ENCODE measurements around the gene JAK2. TPM values are rescaled to one million over a fixed set of nuclear protein-coding genes. Genes with fewer than 3 reads are reported as not detected.

JAK2 gene
- polyA plus RNA-seq, 1 donor (not counting 4 experiments of a cell fraction or from before 2014, with no cell fraction given) = 5.4 TPM

DNA sequence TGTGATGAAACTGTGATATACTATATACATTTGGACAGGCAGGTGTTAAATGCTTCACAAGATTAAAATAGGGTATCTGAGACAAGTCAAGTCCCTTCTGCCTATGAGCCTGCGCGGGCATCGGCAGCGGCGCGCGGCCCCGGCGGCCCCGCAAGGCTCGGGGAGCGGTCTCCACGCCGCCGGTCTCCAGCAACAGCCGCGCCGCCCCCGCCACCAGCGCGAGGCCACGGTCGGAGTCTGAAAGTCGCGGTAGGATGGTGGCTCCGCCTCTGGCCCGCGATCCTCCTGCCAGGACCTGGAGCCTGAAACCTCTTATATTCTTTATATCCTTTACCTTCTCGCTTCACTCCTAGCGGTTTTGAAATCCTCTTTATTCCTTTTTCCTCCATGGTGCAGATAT lies 100.9 kb downstream of the JAK2 start:
- dilution Hi-C loops (cut with MboI; ENCODE audit: extremely low pct_ligation_motif_present, low sequenced_read_pairs) = no loop called here
- no peak for TF ChIP-seq EZH2 (IDR thresholded peaks at IDR 0.05; ENCODE audit: low read length)
- TF ChIP-seq, protein P1, sequence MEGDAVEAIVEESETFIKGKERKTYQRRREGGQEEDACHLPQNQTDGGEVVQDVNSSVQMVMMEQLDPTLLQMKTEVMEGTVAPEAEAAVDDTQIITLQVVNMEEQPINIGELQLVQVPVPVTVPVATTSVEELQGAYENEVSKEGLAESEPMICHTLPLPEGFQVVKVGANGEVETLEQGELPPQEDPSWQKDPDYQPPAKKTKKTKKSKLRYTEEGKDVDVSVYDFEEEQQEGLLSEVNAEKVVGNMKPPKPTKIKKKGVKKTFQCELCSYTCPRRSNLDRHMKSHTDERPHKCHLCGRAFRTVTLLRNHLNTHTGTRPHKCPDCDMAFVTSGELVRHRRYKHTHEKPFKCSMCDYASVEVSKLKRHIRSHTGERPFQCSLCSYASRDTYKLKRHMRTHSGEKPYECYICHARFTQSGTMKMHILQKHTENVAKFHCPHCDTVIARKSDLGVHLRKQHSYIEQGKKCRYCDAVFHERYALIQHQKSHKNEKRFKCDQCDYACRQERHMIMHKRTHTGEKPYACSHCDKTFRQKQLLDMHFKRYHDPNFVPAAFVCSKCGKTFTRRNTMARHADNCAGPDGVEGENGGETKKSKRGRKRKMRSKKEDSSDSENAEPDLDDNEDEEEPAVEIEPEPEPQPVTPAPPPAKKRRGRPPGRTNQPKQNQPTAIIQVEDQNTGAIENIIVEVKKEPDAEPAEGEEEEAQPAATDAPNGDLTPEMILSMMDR (optimal IDR thresholded peaks at IDR 0.05 in 1 of 3, IDR thresholded peaks at IDR 0.05 in 1 of 3, conservative IDR thresholded peaks at IDR 0.05 in 1 of 3; ENCODE audit: extremely low read depth in 1 of 3, insufficient read depth in 2 of 3, low read length in 3 of 3) = no peak

DNA sequence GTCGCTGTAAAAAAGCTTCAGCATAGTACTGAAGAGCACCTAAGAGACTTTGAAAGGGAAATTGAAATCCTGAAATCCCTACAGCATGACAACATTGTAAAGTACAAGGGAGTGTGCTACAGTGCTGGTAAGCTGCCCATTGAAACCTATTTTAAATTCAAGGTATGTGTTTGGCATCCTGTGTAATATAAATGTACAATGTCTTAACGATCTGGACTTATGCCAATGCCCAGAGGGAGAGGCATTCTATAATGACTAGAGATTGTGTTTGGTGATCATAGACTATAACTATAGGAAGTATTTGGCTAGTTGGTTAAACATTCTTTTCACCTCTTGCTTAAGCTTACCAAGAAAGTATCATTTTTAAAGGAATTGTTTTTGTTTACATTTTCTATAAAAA lies 104.7 kb downstream of the JAK2 start:
- dilution Hi-C loops (cut with MboI; ENCODE audit: extremely low pct_ligation_motif_present, low sequenced_read_pairs) = no loop called here
- peak; percentile 58 for FAIRE-seq
- no peak for DNase-seq (ENCODE audit: low read depth, low spot score)
- Histone ChIP-seq H3K36me3 (ENCODE audit: control insufficient read depth in 2 of 2, extremely low read depth in 1 of 2, insufficient read depth in 2 of 2, low read length in 2 of 2) (peaks cover 0 to 2% of the 10 kb centered on the region in 2 experiments), H3K4me1 (ENCODE audit: control insufficient read depth, extremely low read depth, insufficient read depth, low read length) (no peaks in the 10 kb centered on the region), H3K9ac (ENCODE audit: control insufficient read depth, extremely low read depth, insufficient read depth, low read length) (no peak overlapping the region), H3K9me1 (ENCODE audit: control insufficient read depth, extremely low read depth, insufficient read depth, low read length) (no peaks in the 10 kb centered on the region), H2AFZ (ENCODE audit: control insufficient read depth, low read length) (no peak overlapping the region), H3K27ac (ENCODE audit: control insufficient read depth, insufficient read depth, low read length) (no peak overlapping the region), H4K20me1 (ENCODE audit: control insufficient read depth, extremely low read depth, insufficient read depth, low read length) (no peaks in the 10 kb centered on the region), H3K4me3 (ENCODE audit: control insufficient read depth in 2 of 3, extremely low read depth in 1 of 3, insufficient read depth in 2 of 3, low read depth in 1 of 3, low read length in 3 of 3) (no peak overlapping the region), H3K27me3 (ENCODE audit: control insufficient read depth, extremely low read depth, insufficient read depth, low read length) (no peaks in the 10 kb centered on the region), H3K79me2 (ENCODE audit: control insufficient read depth, insufficient read depth, low read length) (no peaks in the 10 kb centered on the region), H3K4me2 (ENCODE audit: control insufficient read depth, extremely low read depth, insufficient read depth, low read depth, low read length) (no peak overlapping the region), H3K9me3 (ENCODE audit: control insufficient read depth, low read depth, low read length) (no peaks in the 10 kb centered on the region)
- TF ChIP-seq, protein P1 (optimal IDR thresholded peaks at IDR 0.05 in 1 of 3, IDR thresholded peaks at IDR 0.05 in 1 of 3, conservative IDR thresholded peaks at IDR 0.05 in 1 of 3; ENCODE audit: extremely low read depth in 1 of 3, insufficient read depth in 2 of 3, low read length in 3 of 3) = no peak
- TF ChIP-seq EZH2 (IDR thresholded peaks at IDR 0.05; ENCODE audit: low read length) = no peak

More for the DNA sequence above, 100.9 kb downstream of the JAK2 start:
- FAIRE-seq (no peak), DNase-seq (ENCODE audit: low read depth, low spot score) (no peak)
- H2AFZ ChIP-seq (ENCODE audit: control insufficient read depth, low read length) = no peak overlapping the region
- H3K36me3 ChIP-seq (ENCODE audit: control insufficient read depth in 2 of 2, extremely low read depth in 1 of 2, insufficient read depth in 2 of 2, low read length in 2 of 2) = peaks cover 0 to 2% of the 10 kb centered on the region in 2 experiments
- H3K9me3 ChIP-seq (ENCODE audit: control insufficient read depth, low read depth, low read length) = no peaks in the 10 kb centered on the region
- H3K9me1 ChIP-seq (ENCODE audit: control insufficient read depth, extremely low read depth, insufficient read depth, low read length) = no peaks in the 10 kb centered on the region
- no peak overlapping the region for H3K9ac ChIP-seq (ENCODE audit: control insufficient read depth, extremely low read depth, insufficient read depth, low read length)
- H4K20me1 ChIP-seq (ENCODE audit: control insufficient read depth, extremely low read depth, insufficient read depth, low read length) = no peaks in the 10 kb centered on the region
- no peak overlapping the region for H3K27ac ChIP-seq (ENCODE audit: control insufficient read depth, insufficient read depth, low read length)
- H3K4me2 ChIP-seq (ENCODE audit: control insufficient read depth, extremely low read depth, insufficient read depth, low read depth, low read length) = no peak overlapping the region
- no peak overlapping the region for H3K4me3 ChIP-seq (ENCODE audit: control insufficient read depth in 2 of 3, extremely low read depth in 1 of 3, insufficient read depth in 2 of 3, low read depth in 1 of 3, low read length in 3 of 3)
- H3K4me1 ChIP-seq (ENCODE audit: control insufficient read depth, extremely low read depth, insufficient read depth, low read length) = no peaks in the 10 kb centered on the region
- no peaks in the 10 kb centered on the region for H3K27me3 ChIP-seq (ENCODE audit: control insufficient read depth, extremely low read depth, insufficient read depth, low read length)
- H3K79me2 ChIP-seq (ENCODE audit: control insufficient read depth, insufficient read depth, low read length) = no peaks in the 10 kb centered on the region

Data from keratinocyte (primary cell).